GM18873 (cell line): ENCODE measurements around the gene CLK2.
"Not testable (repeated sequence)": the region's sequence is repeated elsewhere in the genome, so short reads cannot be mapped to it uniquely, and the experiment has no call there.

Experiments used
- ATAC-seq: cut with Tn5 transposase; IDR thresholded peaks from one replicate; pipeline ENCODE4 v1.9.1; 2021; ENCODE audit warnings: mild to moderate bottlenecking, moderate library complexity, moderate number of reproducible peaks; ENCODE audit not compliant: unreplicated experiment, low FRiP score

Gene CLK2

GRCh38 chr1:155269381-155269780, 3.9 kb downstream of the CLK2 start:
- no peak for ATAC-seq

DNA sequence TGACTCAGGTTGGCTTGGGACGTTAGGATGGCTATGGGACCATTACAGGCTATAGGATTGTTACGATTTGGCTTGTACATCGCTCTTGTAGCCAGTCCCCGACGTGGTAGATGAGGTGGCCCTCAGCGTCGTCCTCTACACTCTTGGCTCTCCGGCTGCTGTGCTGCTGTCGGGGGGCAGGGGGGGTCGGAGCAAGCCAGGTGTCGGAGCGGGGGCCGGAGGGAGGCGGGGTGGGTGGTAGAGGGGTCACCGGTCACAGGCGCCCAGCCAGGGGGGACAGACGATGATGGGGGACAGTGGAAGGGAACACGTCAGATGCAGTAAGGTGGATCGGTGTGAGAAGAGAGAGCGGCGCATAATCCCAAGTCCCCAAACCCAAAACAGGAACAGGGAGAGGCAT, 4.7 kb downstream of the CLK2 start:
- ATAC-seq: no peak

DNA sequence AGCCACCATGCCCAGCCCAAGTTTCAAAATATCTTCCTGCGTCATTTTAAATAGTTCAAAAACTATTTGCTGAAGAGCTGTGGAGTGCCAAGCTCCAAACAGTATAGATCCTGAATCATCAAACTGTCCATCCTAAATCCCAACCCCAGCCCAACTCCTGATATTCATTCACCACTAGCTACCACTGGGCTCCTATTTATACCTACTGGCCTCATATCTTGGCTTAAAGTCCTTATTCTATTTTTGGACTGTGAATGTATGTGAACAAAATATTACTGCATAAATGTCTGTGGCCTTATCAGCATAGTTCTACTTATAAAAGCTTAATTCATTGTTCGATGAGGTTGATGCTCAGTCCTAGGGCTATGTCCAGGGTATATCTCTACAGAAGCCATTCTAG, 5.9 kb downstream of the CLK2 start:
- ATAC-seq: no peak

GRCh38 chr1:155266553-155266952, 6.8 kb downstream of the CLK2 start:
- no peak for ATAC-seq

DNA sequence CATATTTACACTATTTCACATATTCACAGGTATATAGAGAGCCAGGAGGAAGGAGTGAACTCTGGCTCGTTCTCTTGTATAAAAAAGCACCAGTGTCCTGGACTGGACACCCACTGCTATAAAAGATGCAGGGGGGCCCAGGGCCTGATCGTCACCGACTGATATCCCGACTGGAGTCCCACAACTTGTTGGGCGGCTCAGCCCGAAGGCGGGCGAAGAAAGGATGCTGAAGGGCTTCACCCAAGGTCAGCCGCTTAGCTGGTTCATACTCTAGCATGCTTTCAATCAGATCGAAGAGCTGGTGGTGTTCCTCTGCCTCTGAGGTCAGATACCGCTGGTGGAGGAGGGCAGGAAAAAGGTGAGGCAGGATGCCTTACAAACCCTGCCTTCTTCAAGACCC, 10.2 kb downstream of the CLK2 start:
- ATAC-seq: no peak

DNA sequence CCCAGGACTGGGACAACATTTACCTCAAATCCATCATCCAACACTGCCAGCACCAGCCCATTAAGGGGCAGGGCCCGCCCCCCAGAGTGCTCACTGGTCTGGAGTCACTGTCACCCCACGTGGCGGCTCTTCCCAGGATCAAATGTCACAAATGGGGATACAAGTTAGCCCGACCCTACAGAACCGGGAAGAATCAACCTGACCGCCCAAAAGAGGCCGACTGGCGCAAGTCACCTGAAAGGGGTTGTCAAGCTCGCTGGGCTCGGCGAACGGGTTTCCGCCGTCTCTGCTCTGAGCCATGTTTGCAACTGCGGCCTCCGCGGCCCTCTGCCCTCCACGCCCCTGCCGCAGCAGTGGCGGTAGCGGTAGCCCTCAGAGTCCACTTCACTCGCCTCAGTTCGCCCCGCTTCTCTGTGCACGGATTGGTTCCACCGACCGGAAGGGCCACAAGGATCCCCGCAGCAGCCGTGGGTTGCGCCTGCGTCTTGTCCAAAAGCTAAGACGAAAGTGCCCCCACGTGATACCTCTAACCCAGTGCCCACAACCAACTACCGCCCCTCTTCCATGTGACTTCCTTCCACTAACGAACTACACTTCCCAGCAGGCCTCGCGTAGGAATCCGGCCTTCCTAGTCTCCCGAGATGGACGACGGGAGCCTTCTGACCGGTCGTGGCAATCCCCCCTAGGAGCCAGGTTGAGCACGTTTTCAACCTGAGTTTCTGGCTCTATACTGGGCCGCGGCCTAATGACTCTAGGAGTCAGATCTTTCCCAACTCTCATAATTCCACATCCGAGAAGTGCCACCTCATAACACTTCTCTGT, 11.2 kb downstream of the CLK2 start, which contains the start of gene SCAMP3:
SCAMP3 (minus strand) TSS at position 509 of the 822 bp plus-strand sequence; CDS start at position 300, 209 bp downstream.
- peak; percentile 79 for ATAC-seq

DNA sequence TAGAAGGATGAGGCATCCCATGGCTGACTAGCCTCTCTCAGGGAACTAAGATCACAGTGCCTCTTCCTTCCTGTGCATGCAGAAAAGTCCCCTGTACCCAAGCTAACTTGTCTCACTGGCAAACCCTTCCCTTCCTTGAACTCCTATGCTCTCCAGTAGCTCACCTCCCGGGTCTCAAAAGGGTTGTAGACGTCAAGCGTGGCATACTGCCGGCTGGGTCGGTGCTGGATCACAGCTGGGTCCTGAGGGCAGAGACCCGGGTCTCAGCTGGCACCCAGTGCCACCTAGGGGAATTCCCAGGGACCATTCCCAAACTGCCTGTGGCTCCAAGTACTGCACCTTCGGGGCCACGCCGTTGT, 11.8 kb downstream of the CLK2 start:
- ATAC-seq: no peak

- no peak for ATAC-seq
Observed at GRCh38 chr1:155260276-155260675, 13.0 kb downstream of the CLK2 start.

DNA sequence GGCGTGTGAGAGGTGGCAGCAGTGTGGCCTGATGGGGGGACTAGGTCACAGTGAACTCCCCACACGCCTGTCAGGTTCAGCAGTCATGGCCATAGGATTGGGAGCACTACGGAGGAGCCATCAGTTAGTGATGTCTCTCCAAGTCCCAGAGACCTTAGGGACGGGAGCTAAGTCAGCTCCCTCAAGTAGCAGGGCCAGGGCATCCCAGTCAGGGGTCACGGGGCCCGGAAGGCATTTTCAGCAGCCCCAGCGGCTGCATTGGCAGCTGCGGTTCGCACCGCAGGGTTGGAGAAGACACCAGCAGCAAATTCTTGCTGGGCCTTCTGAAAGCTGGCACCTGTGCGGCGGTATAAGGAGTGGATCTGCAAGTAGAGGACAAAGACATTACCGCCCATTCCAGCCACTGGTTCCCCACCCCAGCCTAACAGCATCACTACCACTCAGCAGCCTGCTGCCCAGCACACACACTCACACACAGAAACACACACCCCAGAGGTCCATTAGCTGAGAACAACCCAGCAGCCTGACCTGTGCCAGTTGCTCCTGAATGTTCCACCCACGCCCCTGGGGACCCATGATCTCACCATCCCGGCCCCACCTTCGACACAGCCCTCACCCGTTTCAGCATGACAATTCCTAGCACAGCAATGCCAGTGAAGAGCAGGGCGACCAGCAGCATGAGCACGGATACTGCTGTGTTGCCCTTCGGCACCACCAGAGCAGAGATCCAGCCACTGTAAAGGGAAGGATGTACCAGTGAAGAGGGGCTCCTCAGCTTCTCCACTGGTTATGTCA, 17.0 kb downstream of the CLK2 start:
- ATAC-seq: no peak

DNA sequence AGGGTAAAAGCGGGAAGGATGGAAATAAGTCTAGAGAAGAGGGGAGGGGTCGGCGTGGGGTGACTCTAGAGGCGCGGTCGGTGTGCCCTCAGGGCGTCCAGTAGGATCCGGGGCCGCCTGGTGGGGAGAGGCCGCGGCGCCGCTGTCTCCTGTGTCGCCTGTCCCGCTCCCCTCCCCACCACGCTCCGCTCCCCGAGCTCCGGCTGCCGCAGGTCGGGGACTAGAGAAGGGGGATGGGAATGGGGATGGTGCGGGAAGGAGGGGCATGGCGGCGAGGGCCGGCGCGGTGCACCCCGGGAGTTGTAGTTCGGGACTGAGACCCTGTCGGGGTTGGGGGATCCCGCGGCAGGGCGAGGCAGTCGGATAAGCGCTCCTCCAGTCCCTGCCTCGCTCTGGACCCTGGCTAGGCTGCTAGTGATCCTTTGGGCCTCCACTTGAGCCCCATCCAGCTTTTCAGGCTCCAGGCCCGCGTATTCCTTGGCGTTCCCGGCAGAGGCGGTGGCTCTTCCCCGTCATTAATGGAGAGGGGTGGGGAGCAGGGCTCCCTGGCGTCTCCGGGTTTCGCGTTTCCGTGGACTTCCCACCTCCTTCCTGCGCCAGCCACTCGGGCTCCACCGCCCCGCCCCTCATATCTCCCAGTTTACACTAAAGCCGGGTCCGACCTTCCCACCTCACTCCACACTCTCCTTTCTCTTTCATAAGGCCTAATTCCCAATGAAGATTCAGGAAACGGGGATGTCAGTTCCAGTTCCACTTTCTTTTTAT, 17.9 kb downstream of the CLK2 start, which contains the start of gene ENTREP3:
ENTREP3 (minus strand) TSS at position 241 of the 765 bp plus-strand sequence. CDS start 606 bp downstream, outside the sequence.
- no peak for ATAC-seq

DNA sequence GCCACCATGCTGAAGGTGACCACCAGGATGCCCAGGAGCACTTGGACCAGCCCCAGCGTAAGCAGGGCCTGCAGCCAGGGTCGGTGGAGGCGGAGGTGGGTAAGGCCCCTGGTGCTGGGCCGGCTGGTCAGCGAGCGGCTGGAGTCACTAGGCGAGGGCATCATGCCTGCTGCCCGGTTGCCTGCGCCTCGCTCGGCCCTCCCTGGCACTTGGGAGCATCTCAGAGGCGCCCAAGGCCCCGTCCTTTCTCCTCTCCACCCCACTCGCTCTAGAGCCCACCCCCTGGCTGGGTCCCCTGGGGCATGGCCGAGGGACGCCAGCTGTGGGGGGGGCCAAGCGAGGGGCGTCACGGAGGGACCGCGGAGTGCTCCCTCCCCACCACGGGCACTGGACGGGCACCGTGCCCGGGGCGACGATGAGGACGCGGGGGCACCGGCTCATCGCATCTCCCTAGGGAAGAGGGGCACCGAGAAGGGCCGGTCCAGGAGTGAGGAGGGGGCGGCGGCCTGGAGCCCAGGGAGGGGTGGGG, 18.5 kb downstream of the CLK2 start:
- ATAC-seq: no peak

- no peak for ATAC-seq
Observed at GRCh38 chr1:155254228-155254713, 19.0 kb downstream of the CLK2 start.

GRCh38 chr1:155253797-155254196, 19.5 kb downstream of the CLK2 start:
- ATAC-seq: no peak

DNA sequence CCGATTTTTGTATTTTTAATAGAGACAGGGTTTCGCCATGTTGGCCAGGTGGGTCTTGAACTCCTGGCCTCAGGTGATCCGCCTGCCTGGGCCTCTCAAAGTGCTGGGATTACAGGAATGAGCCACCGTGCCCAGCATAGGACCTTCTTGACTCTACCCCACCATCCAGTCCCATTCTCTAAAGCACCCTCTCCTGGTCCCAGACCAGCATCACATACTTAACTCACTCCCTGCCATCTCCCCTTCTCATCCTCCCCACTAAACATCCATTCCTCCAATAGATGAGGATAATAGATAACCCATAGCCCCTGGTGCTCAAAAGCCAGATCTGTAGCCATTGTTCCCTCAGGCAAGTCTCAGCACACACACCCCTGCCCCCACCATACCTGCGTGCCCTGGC, 20.1 kb downstream of the CLK2 start:
- ATAC-seq: no peak

DNA sequence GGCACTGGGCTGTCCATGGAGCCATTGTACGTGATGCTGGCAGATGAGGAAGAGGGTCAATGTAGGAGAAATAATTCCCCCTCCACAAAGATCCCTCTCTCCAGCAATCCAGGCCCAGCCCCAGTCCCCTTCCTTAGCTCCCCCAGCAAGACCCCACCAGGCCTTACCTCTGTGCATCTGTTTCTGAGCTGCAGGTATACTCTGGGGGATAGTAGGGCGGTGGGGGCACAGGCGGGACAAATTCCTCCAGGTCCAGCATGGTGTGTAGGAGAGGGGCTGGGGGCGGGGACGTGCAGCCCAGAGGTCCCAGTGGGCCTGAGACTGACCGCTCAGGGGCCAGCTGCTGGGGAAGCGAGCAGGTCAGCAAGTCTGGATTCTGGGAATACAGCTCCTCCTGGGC, 21.7 kb downstream of the CLK2 start:
- no peak for ATAC-seq

- ATAC-seq: peak; percentile 72
Observed at GRCh38 chr1:155250633-155251449, 22.5 kb downstream of the CLK2 start.

GRCh38 chr1:155250246-155250632, 23.1 kb downstream of the CLK2 start:
- peak; percentile 12 for ATAC-seq

DNA sequence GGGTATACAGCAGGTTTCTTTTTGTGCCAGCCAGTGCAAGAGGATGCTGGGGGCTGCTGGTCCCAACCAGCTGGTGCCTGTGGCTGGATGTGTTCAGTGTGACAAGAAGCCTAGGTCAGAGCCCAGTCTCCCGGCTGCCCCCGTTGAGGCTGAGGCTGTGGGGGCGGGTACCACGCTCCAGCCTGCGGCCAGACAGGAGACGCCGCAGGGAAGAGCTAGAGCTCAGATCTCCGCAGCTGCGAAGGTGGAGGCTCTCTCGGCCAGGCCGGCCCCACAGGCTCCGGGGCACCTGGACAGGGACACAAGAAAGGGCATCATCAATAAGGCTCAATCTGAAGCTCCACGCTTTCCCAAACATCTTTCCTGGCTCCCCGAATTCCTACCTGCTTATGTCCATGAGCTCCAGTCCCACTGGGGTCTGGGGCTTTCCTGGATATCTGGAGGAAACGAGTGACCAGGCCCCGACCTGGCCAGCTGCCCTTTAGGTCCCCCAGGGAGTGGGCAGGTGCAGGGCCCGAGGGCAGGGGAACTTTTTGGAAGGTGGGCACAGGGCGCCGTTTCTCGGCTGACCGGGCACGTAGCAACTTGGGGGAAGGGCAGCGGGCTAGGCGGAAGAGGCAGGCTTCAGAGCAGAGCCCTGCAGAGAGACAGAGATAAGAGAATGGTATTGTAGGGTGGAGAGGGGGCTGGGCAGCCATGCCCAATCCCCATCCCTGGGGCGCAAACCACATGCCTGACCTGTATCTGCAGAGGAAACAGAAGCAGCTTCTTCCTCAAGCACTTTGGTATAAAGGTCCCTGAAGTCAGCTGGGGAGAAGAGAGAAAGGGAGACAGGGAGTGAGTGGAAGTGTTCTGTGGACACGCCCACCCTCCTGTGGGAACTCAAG, 25.4 kb downstream of the CLK2 start:
- no peak for ATAC-seq

DNA sequence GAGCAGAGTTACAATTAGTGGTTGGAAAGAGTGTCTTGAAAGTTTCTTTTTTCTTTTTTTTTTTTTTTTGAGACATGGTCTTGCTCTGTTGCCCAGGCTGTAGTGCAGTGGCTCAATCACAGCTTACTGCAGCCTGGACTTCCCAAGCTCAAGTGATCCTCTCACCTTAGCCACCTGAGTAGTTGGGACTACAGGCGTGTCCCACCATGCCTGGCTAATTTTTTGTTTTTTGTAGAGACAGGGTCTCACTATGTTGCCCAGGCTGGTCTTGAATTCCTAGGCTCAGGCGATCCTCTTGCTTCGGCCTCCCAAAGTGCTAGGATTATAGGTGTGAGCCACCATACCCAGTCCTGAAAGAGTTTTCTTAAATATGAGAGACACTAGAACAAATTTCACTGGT, 26.5 kb downstream of the CLK2 start:
- ATAC-seq: not testable (repeated sequence)
